AG10803 (cell line): Measurements from ENCODE around the gene ARF4.
A peak's percentile ranks its signal among the peaks of the same experiment; 100 is the strongest.

Experiments
- DNase-seq: peaks from one replicate; pipeline ENCODE4 v3.0.0; 2010; ENCODE audit warnings: low read depth
- H3K4me3 ChIP-seq: 2 replicates; pipeline ENCODE4 v1.5.1; 2011; ENCODE audit warnings: mild to moderate bottlenecking, low read length, control low read depth
- TF ChIP-seq, protein P1 (sequence below): conservative IDR thresholded peaks from 2 replicates; pipeline ENCODE4 v1.5.1; 2011; ENCODE audit warnings: mild to moderate bottlenecking, low read length, control low read depth, inconsistent platforms

Gene ARF4

DNA sequence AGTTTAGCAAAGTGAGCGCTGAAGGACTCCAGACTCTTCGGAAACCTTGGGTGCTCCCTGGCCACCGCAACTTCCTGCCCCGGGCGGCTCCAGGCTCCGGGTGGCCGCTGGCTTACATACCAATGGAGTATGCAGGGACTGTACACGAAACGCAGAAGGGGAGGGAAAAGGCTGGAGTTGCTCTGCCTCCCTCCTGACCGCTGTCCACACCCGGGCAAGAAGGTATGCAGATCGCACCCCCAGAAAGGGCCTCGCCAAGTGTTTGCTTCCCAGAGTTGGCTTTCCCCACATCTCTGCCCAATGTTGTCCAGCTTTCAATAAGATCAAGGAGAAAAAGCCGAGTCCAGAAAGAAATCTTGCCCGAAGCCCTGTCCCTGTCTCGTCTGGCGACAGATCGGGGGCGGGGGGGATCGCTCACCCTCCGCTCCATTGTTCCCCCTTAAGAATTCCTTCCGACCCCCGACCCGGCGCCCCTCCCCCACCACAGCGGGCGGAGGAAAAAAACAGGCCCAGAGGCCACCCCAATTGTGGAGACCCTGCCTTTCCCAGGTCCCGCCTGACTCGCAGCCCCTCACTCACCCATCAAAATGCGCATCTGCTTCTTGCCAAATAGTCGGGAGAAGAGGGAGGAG lies 533 bp downstream of the ARF4 start:
- TF ChIP-seq, protein P1, sequence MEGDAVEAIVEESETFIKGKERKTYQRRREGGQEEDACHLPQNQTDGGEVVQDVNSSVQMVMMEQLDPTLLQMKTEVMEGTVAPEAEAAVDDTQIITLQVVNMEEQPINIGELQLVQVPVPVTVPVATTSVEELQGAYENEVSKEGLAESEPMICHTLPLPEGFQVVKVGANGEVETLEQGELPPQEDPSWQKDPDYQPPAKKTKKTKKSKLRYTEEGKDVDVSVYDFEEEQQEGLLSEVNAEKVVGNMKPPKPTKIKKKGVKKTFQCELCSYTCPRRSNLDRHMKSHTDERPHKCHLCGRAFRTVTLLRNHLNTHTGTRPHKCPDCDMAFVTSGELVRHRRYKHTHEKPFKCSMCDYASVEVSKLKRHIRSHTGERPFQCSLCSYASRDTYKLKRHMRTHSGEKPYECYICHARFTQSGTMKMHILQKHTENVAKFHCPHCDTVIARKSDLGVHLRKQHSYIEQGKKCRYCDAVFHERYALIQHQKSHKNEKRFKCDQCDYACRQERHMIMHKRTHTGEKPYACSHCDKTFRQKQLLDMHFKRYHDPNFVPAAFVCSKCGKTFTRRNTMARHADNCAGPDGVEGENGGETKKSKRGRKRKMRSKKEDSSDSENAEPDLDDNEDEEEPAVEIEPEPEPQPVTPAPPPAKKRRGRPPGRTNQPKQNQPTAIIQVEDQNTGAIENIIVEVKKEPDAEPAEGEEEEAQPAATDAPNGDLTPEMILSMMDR: no peak
- peak overlapping the region; percentile 99 for H3K4me3 ChIP-seq
- DNase-seq: peak; percentile 98

DNA sequence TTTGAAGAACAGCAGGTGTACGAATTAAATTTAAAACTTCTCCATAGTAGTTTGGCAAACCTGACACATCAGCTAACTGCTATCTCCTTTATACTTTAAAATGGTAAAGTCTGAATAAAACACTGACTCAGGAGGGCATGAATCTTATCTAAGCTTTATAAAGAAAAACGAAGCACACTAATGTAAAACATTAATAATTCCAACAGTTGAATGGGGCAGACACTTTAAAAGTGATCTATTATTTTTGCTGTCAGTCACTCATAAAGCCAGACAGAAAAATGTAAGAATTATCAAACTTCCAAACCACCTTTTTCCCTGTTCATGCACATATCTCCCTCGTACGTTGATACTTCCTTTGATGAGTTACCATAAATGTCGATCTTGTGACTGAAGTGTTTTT lies 2.6 kb downstream of the ARF4 start:
- peak overlapping the region; percentile 99 for H3K4me3 ChIP-seq
- TF ChIP-seq, protein P1: no peak
- DNase-seq: no peak

DNA sequence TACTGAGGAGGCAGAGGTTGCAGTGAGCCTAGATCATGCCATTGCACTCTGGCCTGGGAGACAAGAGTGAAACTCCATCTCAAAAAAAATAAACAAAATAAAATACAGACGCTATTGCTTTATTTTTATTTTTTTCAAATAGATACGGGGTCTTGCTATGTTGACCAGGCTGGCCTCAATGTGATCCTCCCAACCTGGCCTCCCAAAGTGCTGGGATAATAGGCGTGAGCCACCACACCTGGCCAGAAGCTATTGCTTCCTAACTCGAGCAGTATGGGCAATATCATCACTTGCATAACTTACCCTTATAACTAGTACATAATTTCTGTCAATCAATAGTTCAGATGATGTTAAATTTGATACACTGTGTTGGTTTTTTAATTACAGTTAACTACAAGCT lies 3.0 kb downstream of the ARF4 start:
- peak overlapping the region; percentile 99 for H3K4me3 ChIP-seq
- DNase-seq: no peak
- TF ChIP-seq, protein P1: no peak

DNA sequence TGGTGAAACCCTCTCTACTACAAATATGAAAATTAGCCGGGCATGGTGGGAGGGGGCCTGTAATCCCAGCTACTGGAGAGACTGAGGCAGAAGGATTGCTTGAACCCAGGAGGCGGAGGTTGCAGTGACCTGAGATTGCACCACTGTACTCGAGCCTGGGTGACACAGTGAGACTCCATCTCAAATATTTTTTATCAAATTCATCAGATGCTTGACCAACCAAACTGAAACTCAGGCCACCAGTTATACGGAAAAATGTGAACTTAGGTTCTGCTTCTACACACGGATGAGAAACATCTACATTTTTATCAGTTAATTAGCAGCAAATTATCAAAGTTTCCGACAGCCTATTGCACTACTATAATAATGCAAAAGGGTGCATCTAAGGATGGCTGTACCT lies 4.8 kb downstream of the ARF4 start:
- peak overlapping the region; percentile 99; the same call in 1 of the 2 replicates for H3K4me3 ChIP-seq
- no peak for DNase-seq
- TF ChIP-seq, protein P1: no peak

DNA sequence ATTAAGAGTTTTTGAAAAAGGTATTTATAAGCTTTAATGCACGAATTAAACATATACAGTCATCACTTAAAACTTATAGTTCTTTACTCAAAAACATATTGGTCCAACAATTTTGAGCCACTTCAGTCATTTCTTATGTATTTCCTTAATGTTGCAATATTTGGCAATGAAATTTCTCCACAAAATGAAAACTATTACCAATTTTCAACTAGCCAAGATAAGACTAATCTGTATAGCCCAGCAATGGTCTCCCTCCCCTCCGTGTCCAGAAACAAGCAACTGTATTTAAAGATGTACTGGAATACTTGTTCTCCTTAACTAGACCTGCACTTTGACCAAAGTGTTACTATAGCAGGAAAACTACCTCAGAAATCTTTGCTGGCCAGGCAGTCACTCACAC lies 9.2 kb downstream of the ARF4 start:
- TF ChIP-seq, protein P1: no peak
- H3K4me3 ChIP-seq: no peak overlapping the region
- no peak for DNase-seq

DNA sequence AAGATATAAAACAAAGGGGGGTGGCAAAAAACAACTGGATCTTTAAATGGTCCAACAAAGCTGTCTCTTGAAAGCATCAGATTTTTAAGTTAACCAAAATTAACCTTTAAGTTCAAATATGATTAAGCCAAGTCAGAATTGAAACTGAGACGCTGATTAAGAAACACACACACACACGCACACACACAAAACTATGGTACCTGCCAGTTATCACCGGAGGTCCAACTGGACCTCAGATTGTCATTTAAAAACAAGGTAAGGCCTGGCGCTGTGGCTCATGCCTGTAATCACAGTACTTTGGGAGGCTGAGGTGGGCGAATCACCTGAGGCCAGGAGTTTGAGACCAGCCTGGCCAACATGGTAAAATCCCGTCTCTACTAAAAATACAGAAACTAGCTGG lies 10.4 kb downstream of the ARF4 start:
- TF ChIP-seq, protein P1: no peak
- DNase-seq: no peak

DNA sequence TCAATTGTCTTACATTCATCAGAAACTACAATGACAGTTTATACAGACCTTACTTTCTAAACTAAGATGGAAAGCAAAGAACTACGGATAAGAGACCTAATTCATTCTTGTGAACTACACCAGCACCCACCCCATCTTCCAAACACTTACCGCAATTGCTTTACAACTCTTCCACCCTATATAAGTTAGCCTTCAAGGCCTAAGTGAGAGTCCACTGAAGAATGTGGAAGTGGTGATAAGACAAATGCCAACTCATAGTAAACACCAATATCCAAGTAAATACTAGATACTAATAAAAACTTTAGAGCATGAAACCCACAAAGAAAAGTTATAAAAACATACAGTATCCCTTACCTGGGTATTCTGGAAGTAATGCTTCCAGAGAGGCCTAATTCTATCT lies 13.6 kb downstream of the ARF4 start:
- DNase-seq: no peak
- TF ChIP-seq, protein P1: no peak
- no peak overlapping the region for H3K4me3 ChIP-seq

More for the DNA sequence above, 10.4 kb downstream of the ARF4 start:
- H3K4me3 ChIP-seq: no peak overlapping the region
